GM10266 (cell line): Measurements from ENCODE around the gene MYO18B.

Experiments
- DNase-seq: peaks from one replicate; pipeline ENCODE4 v3.0.0; 2012; ENCODE audit errors: extremely low spot score
- TF ChIP-seq, protein P1 (sequence below): IDR thresholded peaks from 2 replicates; pipeline ENCODE4 v1.5.1; 2012; ENCODE audit warnings: mild to moderate bottlenecking, low read depth; ENCODE audit not compliant: control insufficient read depth, insufficient read depth; ENCODE audit errors: missing control alignments

The MYO18B gene

DNA sequence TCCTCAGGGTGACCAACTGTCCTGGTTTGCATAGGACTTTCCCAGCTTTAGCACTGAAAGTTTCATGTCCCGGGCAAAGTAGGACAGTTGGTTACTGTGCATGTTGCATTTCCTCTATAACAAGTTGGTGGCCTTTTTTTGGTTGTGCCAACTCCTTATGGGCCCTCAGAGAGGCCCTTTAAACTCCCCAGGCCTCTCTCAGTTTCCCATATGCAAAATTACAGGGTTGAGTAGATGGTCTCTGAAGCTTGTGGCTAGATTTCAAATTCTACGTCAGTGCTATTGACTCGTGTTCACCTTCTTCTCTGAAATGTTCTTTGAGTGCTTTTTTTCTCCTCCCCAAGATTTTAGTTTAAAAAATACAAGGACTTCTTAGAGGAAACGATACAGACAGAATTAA, 92.5 kb downstream of the MYO18B start:
- DNase-seq, result no peak
- TF ChIP-seq, protein P1, sequence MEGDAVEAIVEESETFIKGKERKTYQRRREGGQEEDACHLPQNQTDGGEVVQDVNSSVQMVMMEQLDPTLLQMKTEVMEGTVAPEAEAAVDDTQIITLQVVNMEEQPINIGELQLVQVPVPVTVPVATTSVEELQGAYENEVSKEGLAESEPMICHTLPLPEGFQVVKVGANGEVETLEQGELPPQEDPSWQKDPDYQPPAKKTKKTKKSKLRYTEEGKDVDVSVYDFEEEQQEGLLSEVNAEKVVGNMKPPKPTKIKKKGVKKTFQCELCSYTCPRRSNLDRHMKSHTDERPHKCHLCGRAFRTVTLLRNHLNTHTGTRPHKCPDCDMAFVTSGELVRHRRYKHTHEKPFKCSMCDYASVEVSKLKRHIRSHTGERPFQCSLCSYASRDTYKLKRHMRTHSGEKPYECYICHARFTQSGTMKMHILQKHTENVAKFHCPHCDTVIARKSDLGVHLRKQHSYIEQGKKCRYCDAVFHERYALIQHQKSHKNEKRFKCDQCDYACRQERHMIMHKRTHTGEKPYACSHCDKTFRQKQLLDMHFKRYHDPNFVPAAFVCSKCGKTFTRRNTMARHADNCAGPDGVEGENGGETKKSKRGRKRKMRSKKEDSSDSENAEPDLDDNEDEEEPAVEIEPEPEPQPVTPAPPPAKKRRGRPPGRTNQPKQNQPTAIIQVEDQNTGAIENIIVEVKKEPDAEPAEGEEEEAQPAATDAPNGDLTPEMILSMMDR, result no peak

DNA sequence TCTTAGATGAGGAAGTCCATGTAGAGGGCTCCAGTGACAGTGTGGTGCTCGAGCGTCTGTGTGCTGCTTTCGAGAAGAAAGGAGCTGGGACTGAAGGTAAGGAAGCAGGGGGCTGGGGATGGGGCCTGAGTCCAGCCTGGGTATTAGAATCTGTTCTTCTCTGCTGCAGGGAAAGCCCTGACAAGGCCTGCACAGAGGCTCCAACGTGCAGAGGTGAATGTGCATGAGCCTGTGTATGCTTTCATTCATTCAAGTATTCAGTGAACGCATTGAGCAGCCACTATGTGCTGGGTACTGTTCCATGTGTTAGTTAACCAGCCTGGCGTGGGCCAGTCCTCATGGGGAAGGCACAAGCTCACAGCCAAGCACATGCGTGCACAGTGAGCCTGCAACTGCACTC, 93.4 kb downstream of the MYO18B start:
- TF ChIP-seq, protein P1, result no peak
- DNase-seq, result no peak

DNA sequence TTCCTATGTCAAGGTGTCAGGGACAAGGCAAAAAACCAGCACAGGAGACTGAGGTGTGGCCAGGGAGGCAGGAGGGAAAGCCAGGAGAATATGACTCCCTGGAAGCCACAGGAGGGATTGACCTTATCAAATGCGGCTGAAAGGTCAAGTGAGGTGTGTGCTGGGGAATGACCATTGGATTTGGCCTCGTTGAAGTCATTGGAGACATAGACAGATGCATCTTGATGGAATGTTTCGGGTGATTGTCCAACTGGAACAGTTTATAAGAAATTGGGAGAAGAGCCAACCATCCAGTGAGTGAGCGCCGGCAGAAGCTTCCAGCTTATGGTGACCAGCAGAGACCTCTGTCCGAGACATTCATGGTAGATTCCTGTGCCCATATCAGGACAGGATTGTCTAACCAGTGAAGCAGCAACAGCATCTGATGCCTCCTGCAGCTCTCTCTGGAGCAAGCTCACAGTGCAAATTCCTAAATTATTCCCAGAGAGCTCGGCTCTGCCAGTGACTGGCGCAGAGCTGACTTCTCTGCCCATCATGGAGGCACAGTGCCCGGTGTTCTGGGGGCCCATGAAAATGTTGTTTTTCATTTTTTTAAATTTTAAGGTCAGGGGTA, 95.4 kb downstream of the MYO18B start:
- TF ChIP-seq, protein P1, result no peak

DNA sequence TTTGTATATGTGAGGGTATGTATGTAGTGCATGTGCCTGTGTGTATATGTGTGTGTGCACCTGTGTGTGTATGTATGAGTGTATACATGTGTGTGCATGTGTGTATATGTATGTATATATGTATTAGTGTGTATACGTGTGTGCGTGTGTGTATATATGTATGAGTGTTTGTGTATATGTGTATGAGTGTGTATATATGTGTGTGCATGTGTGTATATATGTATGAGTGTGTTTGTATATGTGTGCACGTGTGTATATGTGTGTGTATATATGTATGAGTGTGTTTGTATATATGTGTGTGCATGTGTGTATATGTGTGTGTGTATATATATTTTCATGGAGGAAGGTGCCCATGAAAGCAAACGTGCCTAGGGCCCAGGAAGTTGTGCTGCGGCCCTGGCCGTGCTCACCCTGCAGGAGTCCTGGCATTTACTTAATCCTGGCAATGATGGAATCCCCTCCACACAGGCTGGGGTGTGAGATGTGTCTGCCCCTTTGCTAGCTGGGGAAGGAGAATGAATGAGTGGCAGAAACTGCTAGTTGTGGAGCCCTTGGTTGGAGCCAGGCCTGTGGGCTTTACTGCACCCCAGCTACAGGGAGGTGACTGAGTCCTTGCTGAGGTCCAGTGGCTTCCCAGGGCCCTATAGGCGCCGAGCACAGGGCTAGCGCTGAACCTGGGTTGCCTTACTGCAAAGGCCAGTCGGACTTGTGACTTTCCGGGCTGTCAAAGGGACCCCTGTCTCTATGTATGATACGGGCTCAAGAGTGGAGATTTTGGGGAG, 97.2 kb downstream of the MYO18B start:
- TF ChIP-seq, protein P1, result no peak
- no peak for DNase-seq

More for the DNA sequence above, 95.4 kb downstream of the MYO18B start:
- DNase-seq, result no peak

DNA sequence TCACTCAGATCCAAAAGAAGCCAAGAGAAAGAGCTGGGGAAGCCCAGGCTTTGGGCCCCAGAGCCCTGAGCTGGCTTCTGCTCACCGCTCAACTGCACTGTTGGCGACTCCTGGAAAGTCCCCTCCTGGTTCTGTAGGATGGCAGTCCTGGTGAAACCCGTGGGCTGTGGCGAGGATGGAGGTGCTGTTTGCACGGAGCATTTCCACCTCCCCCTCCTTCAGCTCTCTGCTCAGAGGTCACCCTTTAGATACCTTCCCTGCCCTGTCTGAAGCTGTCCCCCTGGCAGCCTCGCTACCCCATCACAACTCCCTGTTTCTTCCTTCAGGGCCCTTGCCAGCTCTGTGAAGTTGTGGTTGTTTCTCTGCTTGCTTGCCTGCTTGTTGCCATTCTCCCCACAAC, 97.8 kb downstream of the MYO18B start:
- TF ChIP-seq, protein P1, result no peak
- DNase-seq, result no peak

DNA sequence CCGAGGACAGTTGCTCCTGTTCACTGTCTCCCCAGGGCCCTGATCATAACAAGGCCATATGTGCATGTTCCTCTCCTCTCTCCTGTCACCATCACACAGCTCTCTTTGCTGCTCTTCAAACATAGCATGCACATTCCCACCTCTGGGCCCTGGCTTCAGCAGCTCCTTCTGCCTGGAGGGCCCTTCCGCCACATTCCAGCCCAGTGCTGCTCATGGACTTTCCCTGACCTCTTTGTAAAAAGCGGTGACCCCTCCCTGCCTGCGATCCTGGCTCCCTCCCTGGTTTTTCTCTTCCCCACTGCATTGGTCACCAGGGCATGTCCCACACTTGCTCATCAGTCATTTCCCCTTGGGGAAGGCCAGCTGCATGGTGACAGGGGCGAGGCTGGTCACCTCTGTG, 98.2 kb downstream of the MYO18B start:
- no peak for DNase-seq
- TF ChIP-seq, protein P1, result no peak

DNA sequence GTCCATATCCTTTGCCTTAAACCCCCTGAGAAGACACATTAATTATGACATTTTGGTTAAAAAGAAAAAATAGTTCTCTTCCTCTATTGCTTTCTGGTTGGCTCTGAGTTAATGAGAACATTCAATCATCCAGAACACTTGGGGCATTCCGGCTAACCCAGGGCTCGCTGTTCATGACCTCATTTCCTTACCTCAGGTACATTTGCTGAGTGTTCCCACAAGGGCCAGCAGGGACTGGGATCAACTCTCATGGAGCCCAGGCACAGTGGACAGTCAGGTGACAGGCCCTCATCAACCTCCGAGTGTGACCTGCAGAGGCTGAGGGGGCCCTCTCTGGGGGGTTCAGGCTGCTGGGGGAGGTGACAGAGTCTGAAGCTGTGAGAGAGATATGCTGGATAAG, 98.9 kb downstream of the MYO18B start:
- no peak for DNase-seq
- TF ChIP-seq, protein P1, result no peak
